Osteocyte (in vitro differentiated cells): Measurements from ENCODE around the gene KCNH1. TPM values are rescaled to one million over a fixed set of nuclear protein-coding genes. Genes with fewer than 3 reads are reported as not detected.
A peak's percentile ranks its signal among the peaks of the same experiment; 100 is the strongest.

Experiments used
- DNase-seq: peaks from one replicate; pipeline ENCODE4 v3.0.0; 2021; ENCODE audit warnings: mixed read lengths; ENCODE audit not compliant: unreplicated experiment; ENCODE audit errors: extremely low spot score
- H3K27ac Mint-ChIP-seq: one replicate; pipeline ENCODE4 v1.8.0; 2021; ENCODE audit warnings: mild to moderate bottlenecking, mixed read lengths; ENCODE audit not compliant: unreplicated experiment
- H3K27me3 Mint-ChIP-seq: one replicate; pipeline ENCODE4 v1.8.0; 2021; ENCODE audit warnings: mixed read lengths; ENCODE audit not compliant: unreplicated experiment
- H3K36me3 Mint-ChIP-seq: one replicate; pipeline ENCODE4 v1.8.0; 2021; ENCODE audit warnings: mixed read lengths; ENCODE audit not compliant: unreplicated experiment
- H3K4me1 Mint-ChIP-seq: one replicate; pipeline ENCODE4 v1.8.0; 2021; ENCODE audit warnings: mixed read lengths; ENCODE audit not compliant: unreplicated experiment
- H3K4me3 Mint-ChIP-seq: one replicate; pipeline ENCODE4 v1.8.0; 2021; ENCODE audit warnings: mild to moderate bottlenecking, moderate library complexity, mixed read lengths; ENCODE audit not compliant: unreplicated experiment
- H3K9me3 Mint-ChIP-seq: one replicate; pipeline ENCODE4 v1.8.0; 2021; ENCODE audit warnings: mixed read lengths; ENCODE audit not compliant: unreplicated experiment
- CTCF ChIP-seq: fragments of 200-600 bp; sonication (generic); IDR thresholded peaks from 2 replicates; pipeline ENCODE4 v1.5.0; 2021; ENCODE audit warnings: antibody characterized with exemption, mild to moderate bottlenecking, moderate library complexity
- total RNA-seq: library from RNA; stranded (reverse); gene quantifications from 2 replicates; pipeline ENCODE4 v1.2.1, GENCODE V29; 2021

The KCNH1 gene
- total RNA-seq, 1 donor from 2014 or later, result 7.3 TPM

GRCh38 chr1:211127166-211127565, 6.8 kb downstream of the KCNH1 start:
- H3K27me3 Mint-ChIP-seq, result no peaks in the 10 kb centered on the region
- TF ChIP-seq CTCF, result no peak
- H3K4me3 Mint-ChIP-seq, result no peak overlapping the region
- no peaks in the 10 kb centered on the region for H3K9me3 Mint-ChIP-seq
- peaks cover 42% of the 10 kb centered on the region for H3K4me1 Mint-ChIP-seq
- peak overlapping the region; percentile 85 for H3K27ac Mint-ChIP-seq
- DNase-seq, result no peak
- H3K36me3 Mint-ChIP-seq, result peaks cover 6% of the 10 kb centered on the region

GRCh38 chr1:211126622-211127021, 7.3 kb downstream of the KCNH1 start:
- H3K27me3 Mint-ChIP-seq, result no peaks in the 10 kb centered on the region
- no peak for DNase-seq
- H3K4me1 Mint-ChIP-seq, result peaks cover 36% of the 10 kb centered on the region
- no peak overlapping the region for H3K4me3 Mint-ChIP-seq
- H3K27ac Mint-ChIP-seq, result peak overlapping the region; percentile 18
- no peak for TF ChIP-seq CTCF
- H3K36me3 Mint-ChIP-seq, result peaks cover 6% of the 10 kb centered on the region
- H3K9me3 Mint-ChIP-seq, result no peaks in the 10 kb centered on the region

- Mint-ChIP-seq H3K27ac (peak overlapping the region; percentile 69), H3K36me3 (peaks cover 4% of the 10 kb centered on the region), H3K4me1 (peaks cover 32% of the 10 kb centered on the region), H3K9me3 (no peaks in the 10 kb centered on the region), H3K27me3 (no peaks in the 10 kb centered on the region), H3K4me3 (peak overlapping the region; percentile 3)
- TF ChIP-seq CTCF, result peak; percentile 56
- no peak for DNase-seq
Measured at GRCh38 chr1:211118407-211119102, 15.4 kb downstream of the KCNH1 start.

- DNase-seq, result no peak
- Mint-ChIP-seq H3K27me3 (no peaks in the 10 kb centered on the region), H3K9me3 (peaks cover 13% of the 10 kb centered on the region), H3K27ac (no peak overlapping the region), H3K4me3 (no peak overlapping the region), H3K4me1 (peaks cover 26% of the 10 kb centered on the region), H3K36me3 (peaks cover 5% of the 10 kb centered on the region)
- TF ChIP-seq CTCF, result no peak
Measured at GRCh38 chr1:211114446-211114845, 19.5 kb downstream of the KCNH1 start.

- Mint-ChIP-seq H3K4me3 (no peak overlapping the region), H3K36me3 (peaks cover 5% of the 10 kb centered on the region), H3K4me1 (peaks cover 17% of the 10 kb centered on the region), H3K9me3 (peaks cover 15% of the 10 kb centered on the region), H3K27ac (no peak overlapping the region), H3K27me3 (no peaks in the 10 kb centered on the region)
- DNase-seq, result no peak
- TF ChIP-seq CTCF, result no peak
Measured at GRCh38 chr1:211113566-211113965, 20.4 kb downstream of the KCNH1 start.
